ENCODE measurements around the gene TRPM2.

The TRPM2 gene

DNA sequence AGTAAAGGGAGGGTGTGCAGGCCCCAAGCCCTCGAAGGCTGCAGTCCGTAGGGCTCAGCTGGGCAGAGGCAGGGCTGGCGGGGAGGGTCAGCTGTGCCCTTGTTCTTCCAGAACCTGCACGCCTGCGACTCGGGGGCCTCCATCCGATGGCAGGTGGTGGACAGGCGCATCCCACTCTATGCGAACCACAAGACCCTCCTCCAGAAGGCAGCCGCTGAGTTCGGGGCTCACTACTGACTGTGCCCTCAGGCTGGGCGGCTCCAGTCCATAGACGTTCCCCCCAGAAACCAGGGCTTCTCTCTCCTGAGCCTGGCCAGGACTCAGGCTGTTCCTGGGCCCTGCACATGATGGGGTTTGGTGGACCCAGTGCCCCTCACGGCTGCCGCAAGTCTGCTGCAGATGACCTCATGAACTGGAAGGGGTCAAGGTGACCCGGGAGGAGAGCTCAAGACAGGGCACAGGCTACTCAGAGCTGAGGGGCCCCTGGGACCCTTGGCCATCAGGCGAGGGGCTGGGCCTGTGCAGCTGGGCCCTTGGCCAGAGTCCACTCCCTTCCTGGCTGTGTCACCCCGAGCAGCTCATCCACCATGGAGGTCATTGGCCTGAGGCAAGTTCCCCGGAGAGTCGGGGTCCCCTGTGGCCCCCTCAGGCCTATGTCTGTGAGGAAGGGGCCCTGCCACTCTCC lies 88.3 kb downstream of the TRPM2 start:
- no peak for DNase-seq (ENCODE audit: low read depth in 3 of 3, low spot score in 1 of 3)

DNA sequence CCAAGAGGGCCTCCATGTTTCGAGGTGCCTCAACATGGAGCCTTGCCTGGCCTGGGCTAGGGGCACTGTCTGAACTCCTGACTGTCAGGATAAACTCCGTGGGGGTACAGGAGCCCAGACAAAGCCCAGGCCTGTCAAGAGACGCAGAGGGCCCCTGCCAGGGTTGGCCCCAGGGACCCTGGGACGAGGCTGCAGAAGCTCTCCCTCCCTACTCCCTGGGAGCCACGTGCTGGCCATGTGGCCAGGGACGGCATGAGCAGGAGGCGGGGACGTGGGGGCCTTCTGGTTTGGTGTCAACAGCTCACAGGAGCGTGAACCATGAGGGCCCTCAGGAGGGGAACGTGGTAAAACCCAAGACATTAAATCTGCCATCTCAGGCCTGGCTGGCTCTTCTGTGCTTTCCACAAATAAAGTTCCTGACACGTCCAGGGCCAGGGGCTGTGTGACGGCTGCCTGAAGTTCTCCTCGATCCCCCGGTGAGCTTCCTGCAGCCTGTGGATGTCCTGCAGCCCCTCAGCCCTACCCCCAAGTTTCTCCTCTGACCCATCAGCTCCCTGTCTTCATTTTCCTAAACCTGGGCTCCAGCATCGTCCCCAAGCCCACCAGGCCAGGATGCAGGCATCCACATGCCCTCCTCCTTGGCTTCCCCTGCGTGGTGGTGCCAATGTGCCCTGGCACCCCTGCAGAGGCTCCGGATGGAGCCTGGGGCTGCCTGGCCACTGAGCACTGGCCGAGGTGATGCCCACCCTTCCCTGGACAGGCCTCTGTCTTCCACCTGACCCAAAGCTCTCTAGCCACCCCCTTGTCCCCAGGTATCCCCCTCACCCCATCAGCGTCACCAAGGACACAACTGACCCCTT lies 89.1 kb downstream of the TRPM2 start:
- DNase-seq (ENCODE audit: low read depth in 3 of 3, low spot score in 1 of 3) = no peak

DNA sequence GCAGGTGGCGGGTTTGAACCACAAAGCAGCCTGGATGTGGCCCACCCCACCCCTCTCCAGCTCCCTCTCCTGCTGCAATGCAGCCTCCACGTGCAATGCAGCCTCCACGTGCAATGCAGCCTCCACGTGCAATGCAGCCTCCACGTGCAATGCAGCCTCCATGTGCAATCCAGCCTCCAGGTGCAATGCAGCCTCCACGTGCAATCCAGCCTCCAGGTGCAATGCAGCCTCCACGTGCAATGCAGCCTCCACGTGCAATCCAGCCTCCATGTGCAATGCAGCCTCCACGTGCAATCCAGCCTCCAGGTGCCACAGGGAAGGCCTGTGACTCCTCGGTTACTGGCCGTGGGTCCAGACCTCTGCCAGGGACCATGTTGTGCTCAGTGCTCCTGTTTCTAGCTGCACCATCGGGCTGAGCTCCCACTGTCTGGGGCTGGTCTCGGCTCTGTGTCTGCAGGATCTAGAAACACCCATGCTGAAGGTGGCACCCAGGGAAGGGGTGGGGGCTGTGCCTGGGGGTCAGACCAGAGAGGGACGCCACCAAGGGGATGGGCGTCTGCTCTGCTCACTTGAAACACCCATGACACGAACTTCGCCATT lies 90.0 kb downstream of the TRPM2 start:
- no peak for DNase-seq (ENCODE audit: low read depth in 3 of 3, low spot score in 1 of 3)

DNA sequence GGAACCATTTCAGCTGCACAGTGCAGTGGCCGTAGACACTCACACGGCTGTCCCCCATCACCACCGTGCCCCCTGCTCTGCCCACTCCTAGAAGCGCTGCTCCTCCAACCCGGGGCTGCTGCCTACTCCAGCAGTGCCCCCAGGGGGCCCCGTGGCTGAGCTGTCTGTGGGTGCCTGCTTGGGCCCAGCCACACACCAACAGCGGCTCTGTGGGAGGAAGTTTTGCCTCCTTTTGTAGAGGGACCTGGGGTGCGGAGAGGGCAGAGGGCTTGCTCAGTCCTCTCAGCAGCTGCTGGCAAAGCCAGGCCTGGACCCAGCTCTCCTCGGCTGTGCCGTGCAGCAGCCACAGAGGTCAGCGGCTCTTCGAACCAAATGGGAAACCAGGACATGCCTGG lies 90.5 kb downstream of the TRPM2 start:
- DNase-seq (ENCODE audit: low read depth in 3 of 3, low spot score in 1 of 3) = no peak

DNA sequence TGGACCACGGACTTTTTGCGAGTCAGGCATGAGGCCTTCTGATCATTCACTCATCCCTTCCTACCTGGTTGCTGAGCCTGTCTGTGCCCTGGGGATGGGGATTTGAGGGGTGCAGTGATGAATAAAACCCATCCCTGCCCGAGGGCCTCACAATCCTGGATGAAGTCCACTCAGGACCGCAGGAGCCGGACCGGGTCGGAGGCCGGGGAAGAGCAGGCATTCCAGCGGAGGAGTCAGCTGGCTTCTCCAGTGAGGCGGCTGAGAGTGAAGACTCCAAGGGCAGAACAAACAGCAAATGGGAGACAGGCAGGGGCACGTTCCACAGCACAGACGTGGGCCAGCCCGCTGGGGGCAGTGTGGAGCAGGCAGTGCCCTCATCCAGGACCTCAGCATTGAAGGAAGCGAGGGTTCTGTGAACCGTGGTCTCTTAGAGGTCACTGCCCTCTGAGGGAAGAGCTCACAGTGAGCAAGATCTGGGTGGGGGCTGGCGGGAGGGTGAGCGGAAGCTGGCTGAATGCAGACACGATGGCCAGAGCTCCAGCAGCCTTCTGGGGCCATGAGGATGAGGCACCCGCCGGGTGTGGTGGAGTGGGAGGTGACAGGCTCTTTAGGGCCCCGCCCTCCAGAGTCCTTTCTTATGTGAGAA lies 91.0 kb downstream of the TRPM2 start:
- no peak for DNase-seq (ENCODE audit: low read depth in 3 of 3, low spot score in 1 of 3)

DNA sequence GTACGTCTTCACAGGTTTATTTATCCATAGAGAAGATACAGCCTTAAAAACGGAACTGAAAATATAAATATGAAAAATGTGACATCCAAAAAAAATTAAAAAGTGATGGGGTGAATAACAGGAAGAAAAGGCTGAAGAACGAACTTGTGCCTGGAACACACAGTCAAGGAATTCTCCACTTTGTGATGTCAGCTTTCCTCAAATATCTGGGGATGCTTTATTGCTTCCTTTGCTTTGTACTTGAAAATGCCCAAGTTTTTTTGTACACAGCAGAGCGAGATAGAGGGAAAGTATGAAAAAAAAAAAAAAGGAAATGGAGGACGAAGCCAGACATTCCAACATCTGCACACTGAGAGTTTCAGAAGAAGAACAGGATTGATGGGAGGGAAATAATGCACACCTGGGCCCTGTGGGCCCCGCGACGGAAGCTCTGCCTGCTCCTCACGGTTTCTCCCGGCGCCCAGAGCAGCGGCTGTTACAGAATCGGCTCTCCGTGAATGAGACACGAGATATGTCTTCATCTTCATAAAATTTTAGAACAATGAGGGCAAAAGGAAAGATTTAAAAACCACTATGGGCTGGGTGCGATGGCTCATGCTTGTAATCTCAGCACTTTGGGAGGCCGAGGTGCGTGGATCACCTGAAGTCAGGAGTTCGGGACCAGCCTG lies 91.9 kb downstream of the TRPM2 start:
- DNase-seq (ENCODE audit: low read depth in 3 of 3, low spot score in 1 of 3) = no peak

DNA sequence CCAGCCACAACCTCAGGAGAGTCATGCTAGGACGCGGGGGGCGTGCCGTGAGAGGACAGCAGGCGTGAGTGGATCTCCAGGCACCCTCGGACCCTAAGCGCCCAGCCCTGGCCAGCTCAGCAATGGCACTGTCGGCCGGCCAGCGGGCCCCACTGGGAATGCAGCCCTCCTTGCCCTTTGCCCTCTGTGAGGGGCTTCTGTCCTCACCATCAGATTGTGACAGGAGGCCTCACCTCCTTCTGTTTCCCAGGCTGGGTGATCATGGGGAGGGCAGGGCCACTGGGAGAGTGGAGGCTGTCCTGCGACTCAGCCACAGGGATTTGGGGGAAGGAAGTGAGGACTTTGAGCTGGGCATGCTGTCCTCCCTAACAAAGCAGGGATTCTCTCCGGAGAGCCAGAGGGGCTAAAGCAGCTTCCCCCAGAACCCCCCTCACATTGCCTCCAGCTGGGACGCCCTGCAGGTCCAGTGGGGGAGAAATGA lies 95.3 kb downstream of the TRPM2 start:
- no peak for DNase-seq (ENCODE audit: low read depth in 3 of 3, low spot score in 1 of 3)

DNA sequence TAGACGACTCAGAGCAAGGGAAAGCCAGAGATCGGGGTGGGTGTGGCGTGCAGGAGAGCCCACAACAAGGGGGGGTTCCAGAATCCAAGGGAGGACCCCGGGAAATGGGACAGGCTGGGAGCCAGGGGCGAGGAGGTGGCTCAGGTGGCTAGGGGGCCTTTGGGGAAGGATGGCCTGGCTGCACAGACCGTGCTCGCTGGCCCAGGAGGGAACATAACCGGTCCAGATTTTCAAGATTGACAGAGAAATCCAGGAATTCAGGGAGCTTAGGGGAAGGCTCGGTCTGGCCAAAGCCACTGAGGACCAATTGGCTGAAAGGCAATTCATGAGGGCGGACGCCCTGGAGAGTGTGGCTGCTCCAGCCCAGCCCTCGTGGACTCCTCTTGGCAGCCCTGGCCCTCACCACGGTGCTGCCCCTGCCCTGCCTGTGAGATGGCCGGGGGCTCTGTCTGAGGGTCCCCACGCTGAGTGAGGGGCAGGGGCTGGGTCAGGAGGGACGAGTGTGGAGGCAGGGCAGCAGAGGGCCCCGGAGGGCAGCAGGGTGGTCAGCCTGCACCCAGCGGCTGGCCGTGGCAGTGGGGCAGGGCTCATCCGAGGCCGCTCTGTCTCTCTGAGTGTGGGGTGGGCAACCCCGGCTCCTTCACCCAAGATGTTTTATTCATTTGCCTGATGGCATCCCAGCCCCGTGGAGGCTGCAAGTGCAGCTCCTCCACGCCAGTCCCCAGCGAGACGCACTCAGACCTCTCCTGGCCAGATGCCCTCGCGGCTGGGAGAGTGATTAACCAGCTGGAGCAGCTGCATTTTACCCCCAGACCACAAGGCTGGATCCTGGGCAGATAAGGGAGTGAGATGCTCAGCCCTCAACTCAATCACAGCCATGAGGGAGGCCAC lies 96.3 kb downstream of the TRPM2 start:
- no peak for DNase-seq (ENCODE audit: low read depth in 3 of 3, low spot score in 1 of 3)

DNA sequence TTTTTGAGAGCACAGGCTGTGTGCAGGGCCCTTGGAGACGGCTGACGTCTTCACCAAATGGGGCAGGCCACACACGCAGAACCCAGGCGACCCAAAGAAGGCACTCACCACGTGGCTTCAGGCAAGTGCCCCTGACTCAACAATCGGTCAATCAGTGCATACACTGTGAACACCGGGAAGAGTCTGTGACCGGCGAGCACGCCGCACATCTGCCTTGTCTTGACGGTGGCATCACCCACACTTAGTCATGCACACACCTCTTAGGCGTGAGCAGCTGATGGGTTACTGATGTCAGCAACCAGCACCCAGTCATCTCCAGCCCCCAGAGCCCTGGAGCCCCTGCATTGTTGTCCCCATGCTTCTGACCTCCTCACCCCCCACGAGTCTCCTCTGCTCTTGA lies 97.0 kb downstream of the TRPM2 start:
- no peak for DNase-seq (ENCODE audit: low read depth in 3 of 3, low spot score in 1 of 3)

DNA sequence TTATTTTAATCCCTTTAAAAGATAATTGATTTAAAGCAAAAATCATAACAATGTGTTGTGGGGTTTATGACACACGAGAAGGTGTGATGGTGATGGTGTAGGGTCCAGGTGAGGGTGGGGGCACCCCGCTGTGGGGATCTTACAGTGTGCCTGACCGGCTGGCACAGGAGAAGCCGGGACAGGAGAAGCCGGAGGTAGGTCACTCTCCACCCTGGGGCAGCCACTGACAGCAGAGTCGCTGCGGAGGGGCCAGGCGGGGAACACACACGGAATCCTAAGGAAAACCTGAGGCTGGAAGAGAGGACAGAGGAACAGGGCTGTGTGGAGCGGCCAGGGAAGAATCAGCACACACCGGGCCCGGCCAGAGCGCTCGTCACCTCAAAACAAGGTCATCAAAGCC lies 97.6 kb downstream of the TRPM2 start:
- no peak for DNase-seq (ENCODE audit: low read depth in 3 of 3, low spot score in 1 of 3)

DNA sequence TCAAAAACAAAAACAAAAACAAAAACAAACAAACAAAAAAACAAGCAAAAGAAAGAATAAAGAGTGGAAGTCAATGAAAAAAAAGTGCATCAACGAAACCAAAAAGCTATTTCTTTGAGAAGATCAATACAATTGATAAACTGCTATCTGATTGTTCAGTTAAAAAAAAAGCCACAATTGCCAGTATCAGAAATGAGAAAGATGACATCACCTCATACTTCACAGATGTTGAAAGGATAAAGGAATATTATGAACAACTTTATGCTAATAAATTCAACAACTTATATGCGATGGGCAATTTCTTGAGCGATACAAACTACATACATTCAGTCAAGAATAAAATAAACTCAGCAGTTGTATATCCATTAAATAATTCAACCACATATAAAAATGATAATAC lies 99.7 kb downstream of the TRPM2 start:
- DNase-seq (ENCODE audit: low read depth in 3 of 3, low spot score in 1 of 3) = no peak

DNA sequence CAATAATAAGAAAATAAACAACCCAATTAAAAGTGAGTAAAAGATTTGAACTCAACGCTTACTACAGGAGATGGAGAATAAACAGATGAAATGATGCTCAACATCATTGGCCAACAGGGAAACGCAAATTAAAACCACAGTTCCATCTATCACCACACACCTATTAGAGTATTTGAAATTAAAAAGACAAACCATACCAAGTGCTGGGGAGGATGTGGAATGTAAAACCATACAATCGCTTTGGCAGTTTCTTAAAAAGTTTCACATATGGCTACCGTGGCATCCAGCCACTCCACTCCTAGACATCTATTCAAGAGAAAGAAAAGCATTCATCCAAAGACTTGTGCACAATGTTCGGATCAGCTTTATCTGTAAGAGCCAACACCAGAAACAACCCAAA lies 100.6 kb downstream of the TRPM2 start:
- DNase-seq (ENCODE audit: low read depth in 3 of 3, low spot score in 1 of 3) = no peak

DNA sequence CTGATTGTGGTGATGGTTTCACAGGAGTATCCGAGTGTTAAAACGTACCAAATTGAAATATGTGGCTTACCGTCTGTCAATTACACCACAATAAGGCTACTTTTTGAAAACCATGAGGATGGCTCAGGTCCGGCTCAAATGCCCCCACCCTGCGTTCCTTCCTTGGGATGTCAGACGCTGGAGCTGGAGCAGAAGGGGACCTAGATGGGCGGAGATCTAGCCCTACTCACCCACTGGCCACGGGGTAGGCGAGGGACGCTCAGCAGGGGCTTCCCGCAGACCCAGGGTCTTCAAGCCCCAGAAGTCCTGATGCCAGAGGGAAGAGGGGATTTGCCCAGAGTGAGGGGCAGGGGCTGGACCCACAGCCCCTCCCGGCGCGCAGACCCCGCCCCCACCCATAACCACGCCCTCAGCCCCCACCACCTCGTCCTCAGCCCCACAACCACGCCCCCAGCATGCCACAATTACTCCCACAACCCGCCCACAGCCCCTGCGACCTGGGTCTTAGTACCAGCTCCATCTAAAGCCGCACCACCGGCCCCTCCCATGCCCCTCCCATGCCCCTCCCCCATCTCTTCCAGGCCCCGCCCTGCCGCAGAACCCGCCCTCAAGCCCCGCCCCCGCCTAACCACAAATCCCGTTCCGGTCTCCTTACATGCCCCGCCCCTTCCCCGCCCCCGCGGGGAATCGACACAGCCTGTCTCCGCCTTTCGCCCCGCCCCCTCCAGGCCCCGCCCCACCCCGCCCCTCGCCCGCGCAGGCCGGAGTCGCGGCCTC lies 101.5 kb downstream of the TRPM2 start, which contains the start of gene LRRC3:
Gene LRRC3, plus strand, starts transcription at position 764 of the 777 bp plus-strand sequence. CDS start 1,135 bp downstream, outside the sequence.
- peak; percentile 50 to 75 (median 65) for DNase-seq (ENCODE audit: low read depth in 3 of 3, low spot score in 1 of 3)

DNA sequence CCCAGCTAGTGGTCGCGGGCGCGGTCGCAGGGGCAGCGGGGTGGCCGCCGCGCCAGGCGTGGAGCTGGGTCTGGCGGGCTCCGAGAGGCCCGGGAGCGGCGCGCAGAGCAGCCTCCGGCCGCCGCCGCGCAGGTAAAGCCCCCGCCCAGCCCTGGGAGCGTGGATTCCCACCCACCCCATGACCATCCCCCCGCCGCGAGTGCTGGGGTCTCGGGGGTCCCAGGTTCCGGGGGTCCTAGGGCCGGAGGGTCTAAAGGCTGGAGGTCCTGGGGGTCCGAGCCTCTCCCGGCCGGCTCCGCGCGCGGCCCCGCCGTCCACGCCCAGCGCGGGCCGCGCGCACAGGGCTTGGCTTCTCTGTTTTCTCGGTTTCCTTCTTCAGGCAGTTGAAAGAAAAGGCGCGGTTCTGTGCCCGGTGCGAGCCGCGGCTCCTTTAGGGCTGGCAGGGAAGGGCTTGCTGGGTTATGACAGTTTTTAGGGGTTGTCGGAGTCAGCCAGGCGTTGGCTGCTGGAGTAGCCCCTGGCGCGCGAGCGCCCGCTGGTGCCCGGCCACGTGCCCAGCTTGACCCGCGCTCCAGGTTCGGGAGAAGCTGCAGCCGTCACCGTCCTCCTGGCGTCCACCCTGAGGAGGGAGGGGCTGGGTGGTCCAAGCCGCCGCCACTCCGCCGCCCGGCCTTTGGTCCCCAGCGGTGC lies 102.2 kb downstream of the TRPM2 start:
- DNase-seq (ENCODE audit: low read depth in 3 of 3, low spot score in 1 of 3) = peak in 1 of 3 donors; percentile 30

DNA sequence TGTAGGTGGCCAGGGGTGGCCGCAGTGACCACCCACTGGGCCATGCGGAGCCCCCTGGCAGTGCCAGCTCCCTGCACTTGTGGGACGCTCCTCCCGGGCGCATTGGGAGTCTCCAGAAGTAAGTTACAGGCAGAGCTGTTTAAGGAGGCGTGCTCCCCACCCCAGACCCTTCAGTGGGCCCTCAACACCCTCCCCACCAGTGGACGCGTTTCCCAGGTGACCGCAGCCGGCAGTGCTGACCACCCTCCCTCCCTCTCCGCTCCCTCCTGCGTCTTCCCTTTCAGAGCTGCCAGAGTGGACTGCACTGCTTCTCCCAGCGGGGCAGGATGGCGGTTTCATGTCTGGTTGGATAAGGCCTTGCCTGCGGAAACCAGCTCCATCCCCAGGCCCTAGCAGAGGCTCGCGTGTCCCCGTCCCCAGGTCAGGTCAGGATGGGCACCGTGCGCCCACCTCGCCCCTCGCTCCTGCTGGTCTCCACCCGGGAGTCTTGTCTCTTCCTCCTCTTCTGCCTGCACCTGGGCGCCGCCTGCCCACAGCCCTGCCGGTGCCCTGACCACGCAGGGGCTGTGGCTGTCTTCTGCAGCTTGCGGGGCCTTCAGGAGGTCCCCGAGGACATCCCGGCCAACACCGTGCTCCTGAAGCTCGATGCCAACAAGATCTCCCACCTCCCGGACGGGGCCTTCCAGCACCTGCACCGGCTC lies 102.9 kb downstream of the TRPM2 start:
- DNase-seq (ENCODE audit: low read depth in 3 of 3, low spot score in 1 of 3) = no peak

DNA sequence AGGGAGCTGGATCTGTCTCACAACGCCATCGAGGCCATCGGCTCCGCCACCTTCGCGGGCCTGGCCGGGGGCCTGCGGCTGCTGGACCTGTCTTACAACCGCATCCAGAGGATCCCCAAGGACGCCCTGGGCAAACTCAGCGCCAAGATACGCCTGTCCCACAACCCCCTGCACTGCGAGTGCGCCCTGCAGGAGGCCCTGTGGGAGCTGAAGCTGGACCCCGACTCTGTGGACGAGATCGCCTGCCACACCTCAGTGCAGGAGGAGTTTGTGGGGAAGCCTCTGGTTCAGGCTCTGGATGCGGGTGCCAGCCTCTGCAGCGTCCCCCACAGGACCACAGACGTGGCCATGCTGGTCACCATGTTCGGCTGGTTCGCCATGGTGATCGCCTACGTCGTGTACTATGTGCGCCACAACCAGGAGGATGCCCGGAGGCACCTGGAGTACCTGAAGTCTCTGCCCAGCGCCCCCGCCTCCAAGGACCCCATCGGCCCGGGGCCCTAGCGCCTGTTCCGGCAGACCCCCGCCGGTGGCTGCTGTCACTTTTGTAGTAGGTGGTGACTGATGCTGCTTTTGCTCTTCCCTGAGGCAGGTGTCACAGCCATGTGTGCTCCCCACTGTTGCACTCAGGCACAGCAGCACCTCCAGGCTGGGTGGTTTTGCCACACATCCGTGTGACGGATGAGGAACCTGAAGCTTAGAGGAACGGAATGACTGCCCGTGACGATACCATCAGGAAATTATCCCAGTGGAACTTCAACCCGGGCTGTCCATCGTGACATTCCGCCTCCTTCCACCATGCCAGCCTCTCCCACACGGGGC lies 103.7 kb downstream of the TRPM2 start:
- no peak for DNase-seq (ENCODE audit: low read depth in 3 of 3, low spot score in 1 of 3)
